ENCODE data around the gene RNFT2. TPM values are rescaled to one million over a fixed set of nuclear protein-coding genes. Genes with fewer than 3 reads are reported as not detected.
A peak's percentile ranks its signal among the peaks of the same experiment; 100 is the strongest.

Gene RNFT2
- total RNA-seq, 8 experiments from 2014 or later = 0.71 to 56.3 (median 29.9) TPM

- H3K27ac ChIP-seq = no peak overlapping the region
- no peak for ATAC-seq (replicated peaks in 6 of 8)
- WGBS, 10 experiments = 80 to 100% (median 90%) methylated on average over 2 to 5 of the region's 9 CpGs; no CpG with 5 or more reads in 6 of the 10 experiments
- no peak overlapping the region for H3K4me3 ChIP-seq
- in situ Hi-C loops (cut with MboI; ENCODE audit: low pct_unique_long_range_greater_than_20kb in 2 of 9, low sequenced_read_pairs in 9 of 9, unreplicated experiment in 9 of 9) = loop anchor here in 5 of 9 experiments (25.0 kb wide), 2 partner anchors 173 to 727 kb away; partner anchors contain the start of gene HRK (in 3 of the 5)
- H3K4me1 ChIP-seq (replicated peaks in 1 of 2) = peaks cover 45 to 66% of the 10 kb centered on the region in 2 donors
Measured at GRCh38 chr12:116714175-116714574, 23.9 kb upstream of the RNFT2 start.

- peak in 5 of 8 experiments; percentile 19 to 78 (median 21) for ATAC-seq (replicated peaks in 6 of 8)
- peaks cover 35 to 51% of the 10 kb centered on the region in 2 donors for H3K4me1 ChIP-seq (replicated peaks in 1 of 2)
- WGBS, 10 experiments = 10 to 100% (median 86%) methylated on average over 2 to 12 of the region's 27 CpGs
- peak overlapping the region; percentile 23 to 58 for H3K27ac ChIP-seq
- no peak overlapping the region for H3K4me3 ChIP-seq
- in situ Hi-C loops (cut with MboI; ENCODE audit: low pct_unique_long_range_greater_than_20kb in 2 of 9, low sequenced_read_pairs in 9 of 9, unreplicated experiment in 9 of 9) = loop anchor here in 5 of 9 experiments (25.0 kb wide), 2 partner anchors 170 to 730 kb away; partner anchors contain the start of gene HRK (in 3 of the 5)
Measured at GRCh38 chr12:116717466-116718437, 20.4 kb upstream of the RNFT2 start.

- Histone ChIP-seq H3K4me1 (replicated peaks in 1 of 2) (peaks cover 31 to 40% of the 10 kb centered on the region in 2 donors), H3K4me3 (no peak overlapping the region), H3K27ac (peak overlapping the region; percentile 23 to 58)
- 15 to 71% (median 32%) methylated on average over 2 to 10 of the region's 10 CpGs; no CpG with 5 or more reads in 1 of the 10 experiments for WGBS, 10 experiments
- in situ Hi-C loops (cut with MboI; ENCODE audit: low pct_unique_long_range_greater_than_20kb in 2 of 9, low sequenced_read_pairs in 9 of 9, unreplicated experiment in 9 of 9) = loop anchor here in 5 of 9 experiments (25.0 kb wide), 2 partner anchors 168 to 732 kb away; partner anchors contain the start of gene HRK (in 3 of the 5)
- ATAC-seq (replicated peaks in 6 of 8) = peak in 5 of 8 experiments; percentile 51 to 62 (median 54)
Measured at GRCh38 chr12:116718655-116719454, 19.3 kb upstream of the RNFT2 start.

GRCh38 chr12:116719731-116720528 is 18.2 kb upstream of the RNFT2 start:
- Histone ChIP-seq H3K4me1 (replicated peaks in 1 of 2) (peaks cover 31 to 40% of the 10 kb centered on the region in 2 donors), H3K4me3 (no peak overlapping the region), H3K27ac (peak overlapping the region; percentile 13 to 18)
- 19 to 92% (median 80%) methylated on average over 1 to 8 of the region's 15 CpGs; no CpG with 5 or more reads in 1 of the 10 experiments for WGBS, 10 experiments
- peak in 5 of 8 experiments; percentile 43 to 75 (median 48) for ATAC-seq (replicated peaks in 6 of 8)
- in situ Hi-C loops (cut with MboI; ENCODE audit: low pct_unique_long_range_greater_than_20kb in 2 of 9, low sequenced_read_pairs in 9 of 9, unreplicated experiment in 9 of 9) = loop anchor here in 5 of 9 experiments (25.0 kb wide), 2 partner anchors 167 to 733 kb away; partner anchors contain the start of gene HRK (in 3 of the 5)

- in situ Hi-C loops (cut with MboI; ENCODE audit: low pct_unique_long_range_greater_than_20kb in 2 of 9, low sequenced_read_pairs in 9 of 9, unreplicated experiment in 9 of 9) = loop anchor here in 5 of 9 experiments (25.0 kb wide), 2 partner anchors 165 to 735 kb away; partner anchors contain the start of gene HRK (in 3 of the 5)
- ATAC-seq (replicated peaks in 6 of 8) = no peak
- H3K4me3 ChIP-seq = no peak overlapping the region
- H3K27ac ChIP-seq = no peak overlapping the region
- peaks cover 33 to 44% of the 10 kb centered on the region in 2 donors for H3K4me1 ChIP-seq (replicated peaks in 1 of 2)
Measured at GRCh38 chr12:116722245-116722644, 15.9 kb upstream of the RNFT2 start.

- ATAC-seq (replicated peaks in 6 of 8) = peak in 1 of 8 experiments; percentile 55
- no peak overlapping the region for H3K27ac ChIP-seq
- 4 to 100% (median 52%) methylated on average over 1 to 4 of the region's 4 CpGs; no CpG with 5 or more reads in 1 of the 10 experiments for WGBS, 10 experiments
- H3K4me1 ChIP-seq (replicated peaks in 1 of 2) = peaks cover 4 to 5% of the 10 kb centered on the region in 2 donors
- in situ Hi-C loops (cut with MboI; ENCODE audit: low pct_unique_long_range_greater_than_20kb in 2 of 9, low sequenced_read_pairs in 9 of 9, unreplicated experiment in 9 of 9) = no loop called here
- H3K4me3 ChIP-seq = no peak overlapping the region
Measured at GRCh38 chr12:116726694-116727093, 11.4 kb upstream of the RNFT2 start.

DNA sequence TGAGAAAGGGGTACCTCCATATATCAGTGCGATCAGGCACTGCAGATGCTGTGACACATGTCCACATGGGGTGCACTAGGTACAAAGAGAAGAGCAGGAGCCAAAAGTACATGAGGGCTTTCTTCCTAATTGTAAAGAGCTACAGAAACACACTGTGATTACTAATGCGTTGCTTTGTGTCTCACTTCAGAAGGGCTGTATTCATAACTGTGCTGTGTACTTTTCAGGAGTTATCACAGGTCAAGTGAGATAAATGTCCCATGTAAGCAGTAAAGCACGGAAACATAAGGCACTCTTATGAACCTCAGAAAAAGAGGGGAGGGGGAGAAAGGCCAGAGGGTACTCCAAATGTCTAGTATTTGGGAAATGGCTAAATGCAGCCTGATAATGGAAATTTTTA is 10.9 kb upstream of the RNFT2 start:
- Histone ChIP-seq H3K27ac (no peak overlapping the region), H3K4me1 (replicated peaks in 1 of 2) (peaks cover 4 to 5% of the 10 kb centered on the region in 2 donors), H3K4me3 (no peak overlapping the region)
- in situ Hi-C loops (cut with MboI; ENCODE audit: low pct_unique_long_range_greater_than_20kb in 2 of 9, low sequenced_read_pairs in 9 of 9, unreplicated experiment in 9 of 9) = no loop called here
- 57 to 100% (median 94%) methylated on average over 1 to 3 of the region's 3 CpGs; no CpG with 5 or more reads in 2 of the 10 experiments for WGBS, 10 experiments
- peak in 2 of 8 experiments; percentile 13 to 49 for ATAC-seq (replicated peaks in 6 of 8)

GRCh38 chr12:116727891-116728290 is 10.2 kb upstream of the RNFT2 start:
- WGBS, 10 experiments = 50 to 100% (median 72%) methylated on average over 1 to 5 of the region's 6 CpGs; no CpG with 5 or more reads in 2 of the 10 experiments
- Histone ChIP-seq H3K4me1 (replicated peaks in 1 of 2) (peaks cover 4 to 5% of the 10 kb centered on the region in 2 donors), H3K4me3 (no peak overlapping the region), H3K27ac (no peak overlapping the region)
- no peak for ATAC-seq (replicated peaks in 6 of 8)
- in situ Hi-C loops (cut with MboI; ENCODE audit: low pct_unique_long_range_greater_than_20kb in 2 of 9, low sequenced_read_pairs in 9 of 9, unreplicated experiment in 9 of 9) = no loop called here

DNA sequence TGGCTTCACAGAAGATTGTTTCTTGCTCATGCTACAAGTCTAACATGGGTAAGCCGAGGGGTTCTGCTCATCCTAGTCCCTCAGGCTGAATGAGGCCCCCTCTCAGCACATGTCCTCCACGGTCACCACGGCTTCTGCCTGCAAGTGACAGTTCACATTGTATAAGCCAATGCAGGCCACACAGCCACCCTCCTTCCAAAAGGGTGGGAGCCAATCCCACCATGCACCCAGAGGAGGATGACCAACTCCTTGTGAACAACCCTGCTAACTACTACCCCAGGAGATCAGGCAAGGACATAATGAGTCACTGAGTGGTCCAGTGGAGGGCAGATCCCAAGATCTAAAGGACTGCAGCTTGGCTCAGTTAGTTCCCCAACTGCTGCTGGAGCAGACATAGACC is 6.3 kb upstream of the RNFT2 start:
- 90 to 100% (median 96%) methylated on average over 1 to 2 of the region's 3 CpGs; no CpG with 5 or more reads in 6 of the 10 experiments for WGBS, 10 experiments
- H3K4me3 ChIP-seq = no peak overlapping the region
- H3K27ac ChIP-seq = no peak overlapping the region
- ATAC-seq (replicated peaks in 6 of 8) = no peak
- H3K4me1 ChIP-seq (replicated peaks in 1 of 2) = peaks cover 11% of the 10 kb centered on the region in 2 donors
- in situ Hi-C loops (cut with MboI; ENCODE audit: low pct_unique_long_range_greater_than_20kb in 2 of 9, low sequenced_read_pairs in 9 of 9, unreplicated experiment in 9 of 9) = no loop called here

DNA sequence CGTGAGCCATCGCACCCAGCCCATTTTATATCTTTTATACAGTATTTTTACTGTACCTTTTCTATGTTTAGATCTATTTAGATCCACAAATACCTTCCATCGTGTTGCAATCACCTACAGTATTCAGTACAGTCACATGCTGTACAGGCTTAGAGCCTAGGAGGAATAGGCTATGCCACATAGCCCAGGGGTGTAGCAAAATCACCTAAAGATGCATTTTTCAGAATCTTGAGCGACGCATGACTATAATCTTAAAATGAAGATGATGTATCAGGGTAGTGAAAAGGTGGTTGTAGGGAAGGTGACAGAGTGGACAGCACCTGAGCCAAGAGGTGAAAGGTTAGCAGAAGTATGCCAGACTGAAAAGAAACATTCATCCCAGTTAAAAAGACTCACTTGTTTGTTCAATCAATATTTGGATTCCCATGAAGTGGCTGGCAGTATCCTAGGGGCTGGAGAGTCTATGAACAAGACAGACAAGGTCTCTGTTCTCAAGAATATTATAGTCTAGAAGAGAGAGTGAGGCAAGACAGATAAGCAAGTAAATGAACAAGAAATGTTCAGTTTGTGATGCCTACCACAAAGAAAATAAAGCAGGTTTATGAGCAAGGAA is 3.9 kb upstream of the RNFT2 start:
- WGBS, 10 experiments = 69 to 100% (median 89%) methylated on average over 1 to 5 of the region's 5 CpGs; no CpG with 5 or more reads in 1 of the 10 experiments
- in situ Hi-C loops (cut with MboI; ENCODE audit: low pct_unique_long_range_greater_than_20kb in 2 of 9, low sequenced_read_pairs in 9 of 9, unreplicated experiment in 9 of 9) = no loop called here

DNA sequence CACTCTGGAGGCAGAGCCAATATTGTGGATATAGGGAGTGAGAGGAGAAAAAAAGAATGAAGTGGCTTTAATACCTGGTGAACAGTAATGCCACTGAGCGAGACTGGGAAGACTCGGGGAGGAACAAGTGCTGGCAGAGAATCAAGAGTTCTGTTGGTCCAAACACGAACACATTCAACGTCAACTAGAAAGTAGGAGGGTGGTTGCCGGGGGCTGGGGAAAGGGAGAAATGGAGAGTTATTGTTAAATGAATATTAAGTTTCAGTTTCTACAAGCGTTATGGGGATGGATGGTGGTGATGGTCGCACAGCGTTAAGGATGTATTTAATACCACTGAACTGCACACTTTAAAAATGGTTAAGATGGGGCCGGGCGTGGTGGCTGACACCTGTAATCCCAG is 3.0 kb upstream of the RNFT2 start:
- peaks cover 7 to 11% of the 10 kb centered on the region in 2 donors for H3K4me1 ChIP-seq (replicated peaks in 1 of 2)
- 73 to 100% (median 100%) methylated on average over 2 to 8 of the region's 10 CpGs; no CpG with 5 or more reads in 2 of the 10 experiments for WGBS, 10 experiments
- ATAC-seq (replicated peaks in 6 of 8) = no peak
- H3K27ac ChIP-seq = no peak overlapping the region
- in situ Hi-C loops (cut with MboI; ENCODE audit: low pct_unique_long_range_greater_than_20kb in 2 of 9, low sequenced_read_pairs in 9 of 9, unreplicated experiment in 9 of 9) = no loop called here
- no peak overlapping the region for H3K4me3 ChIP-seq

More for the DNA sequence above, 3.9 kb upstream of the RNFT2 start:
- H3K4me1 ChIP-seq (replicated peaks in 1 of 2) = peaks cover 7 to 11% of the 10 kb centered on the region in 2 donors
- no peak overlapping the region for H3K27ac ChIP-seq
- ATAC-seq (replicated peaks in 6 of 8) = no peak
- H3K4me3 ChIP-seq = no peak overlapping the region

All from motor neuron (in vitro differentiated cells).